GM19372 (cell line): Measurements from ENCODE around the gene SLC23A2.
A peak's percentile ranks its signal among the peaks of the same experiment; 100 is the strongest.

Experiments used
- ATAC-seq: cut with Tn5 transposase; IDR thresholded peaks from one replicate; pipeline ENCODE4 v1.9.1; 2021; ENCODE audit warnings: mild to moderate bottlenecking, low read depth, moderate library complexity; ENCODE audit not compliant: unreplicated experiment

The SLC23A2 gene

DNA sequence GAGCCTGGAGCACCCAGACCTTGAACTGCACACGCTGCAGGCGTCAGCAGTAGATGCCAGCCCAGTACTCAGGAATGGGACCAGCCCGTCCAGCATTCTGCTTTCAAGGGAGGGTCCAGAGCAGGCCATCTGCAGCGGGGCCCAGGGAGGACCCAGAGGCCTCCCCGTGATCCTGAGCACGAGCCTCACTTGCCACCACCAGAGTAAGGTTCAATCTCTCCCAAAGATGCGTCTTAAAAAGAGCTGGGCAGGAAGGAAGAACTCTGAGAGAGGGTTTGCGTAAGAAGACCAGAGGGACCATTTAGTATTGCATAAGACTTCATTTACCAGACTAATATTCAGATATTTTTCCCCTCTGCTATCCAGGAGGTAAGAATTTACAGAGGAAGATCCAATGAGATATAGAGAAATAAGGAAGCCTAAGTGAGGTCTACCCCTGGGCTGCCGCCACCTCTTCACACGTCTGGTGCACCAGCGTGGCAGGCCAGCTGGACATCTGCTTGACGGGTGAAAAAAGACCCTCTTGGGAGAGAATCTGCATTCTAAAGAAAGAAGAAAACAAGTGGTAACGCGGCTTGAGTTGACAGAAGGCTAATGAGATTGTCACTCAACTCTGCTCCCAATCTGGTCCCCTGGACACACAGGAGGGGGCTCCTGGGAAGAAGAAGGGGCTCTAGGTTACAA lies 172.3 kb downstream of the SLC23A2 start:
- ATAC-seq = no peak

GRCh38 chr20:4821590-4821989 lies 179.7 kb downstream of the SLC23A2 start:
- ATAC-seq = no peak

- no peak for ATAC-seq
Observed at GRCh38 chr20:4820806-4821518, 180.3 kb downstream of the SLC23A2 start.

DNA sequence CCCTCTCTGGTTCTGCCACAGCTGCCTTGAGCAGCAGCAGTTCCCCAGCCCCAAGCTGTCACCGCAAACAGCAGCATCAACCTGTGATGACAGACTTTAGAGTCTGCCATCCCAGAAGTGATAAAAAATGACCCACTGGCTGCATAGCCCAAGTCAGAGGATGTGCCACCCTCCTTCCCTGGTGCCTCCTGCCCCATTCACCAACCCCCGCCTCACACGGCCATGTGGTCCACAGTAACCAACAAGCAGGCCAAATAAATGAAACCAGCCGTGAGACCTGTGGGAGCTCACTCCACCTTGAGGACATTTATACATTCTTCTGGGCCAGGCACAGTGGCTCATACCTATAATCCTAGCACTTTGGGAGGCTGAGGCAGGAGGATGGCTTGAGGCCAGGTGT lies 181.4 kb downstream of the SLC23A2 start:
- no peak for ATAC-seq

GRCh38 chr20:4817230-4817671 lies 184.1 kb downstream of the SLC23A2 start:
- no peak for ATAC-seq

DNA sequence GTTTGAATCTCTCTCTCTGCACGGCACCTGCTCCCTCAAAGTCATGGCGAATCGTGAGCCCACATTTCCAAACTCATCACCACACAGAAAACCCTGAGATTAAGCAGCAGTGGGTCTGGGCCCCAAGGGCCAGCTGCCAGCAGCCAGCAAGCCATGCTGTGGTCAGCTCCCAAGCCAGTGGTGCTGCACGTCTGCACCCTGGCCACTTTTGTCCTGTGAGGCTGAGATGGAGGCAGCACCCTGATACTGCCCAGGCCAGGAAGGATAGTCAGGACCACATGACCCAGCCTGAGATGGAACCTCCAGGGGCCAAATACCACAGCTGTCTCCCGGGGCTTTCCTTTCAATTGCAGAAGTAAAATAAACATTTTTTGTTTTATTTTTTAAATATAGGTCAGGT lies 185.7 kb downstream of the SLC23A2 start:
- ATAC-seq = no peak

- ATAC-seq = peak; percentile 49
Observed at GRCh38 chr20:4814696-4815252, 186.5 kb downstream of the SLC23A2 start.

- ATAC-seq = peak; percentile 45
Observed at GRCh38 chr20:4813863-4814695, 187.2 kb downstream of the SLC23A2 start.

GRCh38 chr20:4813076-4813862 lies 188.0 kb downstream of the SLC23A2 start:
- peak; percentile 35 for ATAC-seq

- ATAC-seq = no peak
Observed at GRCh38 chr20:4812641-4813075, 188.7 kb downstream of the SLC23A2 start.

DNA sequence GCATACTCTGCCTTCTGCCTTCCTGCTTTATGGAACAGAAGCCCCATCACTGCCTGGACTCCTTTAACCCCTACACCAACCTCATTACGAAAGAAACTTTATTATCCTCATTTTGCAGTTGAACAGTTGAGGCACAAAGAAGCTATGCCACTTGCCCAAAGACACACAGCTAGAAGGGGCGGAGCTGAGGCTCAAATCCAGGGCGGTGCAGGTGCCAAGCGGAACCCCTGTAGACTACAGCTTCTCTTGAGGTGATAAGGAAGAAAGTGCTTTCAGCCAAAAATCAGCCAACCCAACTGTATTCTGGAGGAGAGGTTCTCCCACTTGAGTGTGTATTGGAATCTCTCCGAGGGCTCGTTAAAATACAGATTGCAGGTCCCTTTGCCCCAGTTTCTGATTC lies 189.1 kb downstream of the SLC23A2 start:
- ATAC-seq = no peak

- no peak for ATAC-seq
Observed at GRCh38 chr20:4811661-4812181, 189.6 kb downstream of the SLC23A2 start.

- no peak for ATAC-seq
Observed at GRCh38 chr20:4811257-4811656, 190.1 kb downstream of the SLC23A2 start.

DNA sequence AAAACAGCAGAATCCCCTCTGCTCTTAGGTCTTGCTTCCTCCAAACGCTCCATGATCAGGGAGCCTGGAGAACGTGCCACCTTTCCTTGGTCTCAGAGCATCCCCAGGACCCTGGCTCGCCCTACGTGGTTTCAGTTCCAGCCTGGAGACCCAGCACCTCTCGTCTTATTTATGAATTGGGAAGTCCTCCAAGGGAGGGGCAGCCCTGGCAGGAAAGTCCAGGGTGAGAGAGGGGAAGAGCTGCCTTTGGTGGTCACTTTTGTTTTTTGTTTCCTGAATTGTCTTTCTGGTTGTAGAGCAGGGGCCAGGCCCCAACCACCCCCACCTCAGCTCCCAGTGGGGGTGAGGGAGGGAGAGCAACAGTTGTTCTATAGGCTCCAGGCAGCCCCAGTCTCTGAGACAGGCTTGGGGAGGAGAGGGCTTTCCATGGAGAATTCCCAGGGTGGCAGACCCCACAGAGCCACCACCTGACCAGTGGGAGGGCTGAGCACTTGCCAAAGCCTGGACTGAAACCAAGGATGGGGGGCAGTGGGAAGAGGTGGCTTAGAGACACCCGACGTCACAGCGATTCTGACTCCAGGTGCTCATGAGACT lies 190.8 kb downstream of the SLC23A2 start:
- no peak for ATAC-seq

DNA sequence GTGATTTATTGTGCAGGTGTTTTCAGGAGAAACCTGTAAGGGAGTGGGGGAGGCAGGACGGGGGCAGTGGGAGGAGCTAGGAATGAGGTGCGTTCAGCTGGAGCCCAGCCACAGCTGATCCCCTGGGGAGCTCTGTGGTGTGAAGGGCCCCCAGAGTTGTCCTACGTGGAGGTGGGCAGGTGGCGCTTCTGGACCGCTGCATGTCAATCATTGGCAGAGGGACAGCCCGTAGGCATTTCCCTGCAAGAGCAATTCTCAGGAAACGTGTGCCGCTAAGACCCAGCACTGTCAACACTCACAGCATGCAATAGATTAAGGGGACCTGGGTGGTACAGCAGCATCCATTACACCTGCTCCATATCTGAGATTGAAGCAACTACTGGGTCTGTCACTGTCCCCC lies 191.6 kb downstream of the SLC23A2 start:
- no peak for ATAC-seq

DNA sequence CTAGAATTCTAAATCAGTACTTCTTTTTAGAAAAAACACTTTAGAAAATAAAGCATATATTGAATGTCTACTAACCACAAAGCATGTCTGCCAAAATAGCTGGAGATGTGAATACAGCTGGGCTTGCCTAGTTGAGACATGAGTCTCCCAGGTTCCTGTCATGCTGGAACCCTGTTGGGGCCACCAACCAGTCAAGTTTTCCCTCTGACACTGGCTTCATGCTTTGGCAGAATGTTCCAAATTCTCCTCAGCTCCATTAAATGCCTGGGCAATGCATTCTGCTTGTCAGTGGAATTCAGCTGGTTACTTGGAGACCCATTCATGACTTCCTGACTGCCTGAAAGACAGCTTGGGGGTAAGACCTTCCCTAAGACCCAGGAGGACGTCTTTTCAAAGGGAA lies 192.4 kb downstream of the SLC23A2 start:
- no peak for ATAC-seq

GRCh38 chr20:4805663-4806449 lies 195.5 kb downstream of the SLC23A2 start:
- no peak for ATAC-seq

DNA sequence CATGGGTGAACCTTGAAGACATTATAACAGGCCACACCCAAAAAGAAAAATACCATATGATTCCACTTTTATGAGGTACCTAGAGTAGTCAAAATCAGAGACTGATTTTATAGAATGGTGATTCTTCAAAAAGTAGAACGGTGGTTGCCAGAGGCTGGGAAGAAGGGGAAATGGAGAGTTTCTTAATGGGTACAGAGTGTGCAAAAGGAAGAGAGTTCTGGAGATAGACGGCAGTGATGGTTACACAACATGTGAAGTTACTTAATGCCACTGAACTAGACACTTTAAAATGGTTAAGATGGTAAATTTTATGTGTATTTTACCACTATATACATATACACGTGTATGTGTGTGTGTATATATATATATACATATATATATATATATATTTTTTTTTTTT lies 198.8 kb downstream of the SLC23A2 start:
- no peak for ATAC-seq
